Stimulated activated CD8-positive, alpha-beta memory T cell treated with anti-CD3 and anti-CD28 coated beads, Interleukin-4, amount 100 ng/mL, for 1 hour (primary cell): ENCODE data around the gene PRKG1.
"Not testable (repeated sequence)": the region's sequence is repeated elsewhere in the genome, so short reads cannot be mapped to it uniquely, and the experiment has no call there.

Source experiments
- DNase-seq, 2 donors: peaks; one replicate each; pipeline ENCODE4 v3.0.0-alpha.2; 2020; ENCODE audit warnings: low read depth in 2 of 2, low spot score in 1 of 2

PRKG1 gene

DNA sequence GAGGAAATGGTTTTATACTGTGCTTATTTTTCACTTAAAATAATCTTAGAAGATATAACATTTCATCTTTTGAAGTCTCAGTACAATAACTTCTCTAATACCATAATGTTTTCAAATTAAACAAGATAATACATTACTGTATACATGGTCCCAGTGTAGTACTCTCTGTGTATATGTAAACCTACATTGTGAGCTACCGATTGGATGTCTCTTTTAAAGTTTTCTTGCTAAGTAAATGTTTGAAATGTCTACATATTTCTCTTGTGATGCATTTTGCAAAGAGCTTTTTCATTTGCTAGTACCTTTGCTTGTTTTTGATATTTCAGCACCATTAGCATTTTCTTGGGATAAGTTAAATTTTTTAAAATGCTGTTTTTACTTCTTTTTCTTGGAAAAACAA lies 94.8 kb downstream of the PRKG1 start:
- DNase-seq, result no peak

DNA sequence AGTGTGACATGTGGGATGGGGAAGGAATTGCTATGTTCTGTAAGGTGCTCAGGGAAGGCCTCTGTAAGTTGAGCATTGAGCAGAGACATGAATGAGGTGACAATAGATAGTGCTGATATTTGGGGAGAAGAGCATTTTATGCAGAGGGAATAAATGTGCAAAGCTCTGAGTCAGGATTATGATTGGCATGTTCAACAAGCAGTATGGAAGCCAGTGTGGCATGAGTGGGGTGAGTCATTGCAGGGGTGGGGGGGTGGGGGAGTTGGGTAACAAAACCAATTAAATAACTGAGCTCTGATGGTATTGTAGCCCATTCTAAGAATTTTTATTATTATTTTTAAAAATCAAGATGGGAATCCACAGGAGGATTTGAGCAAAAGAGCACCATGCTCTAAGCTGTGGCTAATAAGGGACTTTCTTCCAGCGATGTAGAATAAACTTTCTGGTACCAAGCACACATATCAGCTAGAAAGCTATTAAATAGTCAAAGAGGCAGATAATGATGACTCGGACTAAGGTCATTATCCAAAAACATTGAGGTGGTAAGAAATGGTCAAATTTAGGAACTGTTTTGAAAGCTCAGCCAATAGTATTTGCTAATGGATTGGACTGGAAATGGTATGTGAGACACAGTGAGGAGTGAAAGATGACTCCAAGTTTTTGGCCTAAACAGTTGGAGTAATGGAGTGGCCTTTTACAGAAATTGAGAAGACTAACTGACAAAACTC lies 96.4 kb downstream of the PRKG1 start:
- no peak for DNase-seq

DNA sequence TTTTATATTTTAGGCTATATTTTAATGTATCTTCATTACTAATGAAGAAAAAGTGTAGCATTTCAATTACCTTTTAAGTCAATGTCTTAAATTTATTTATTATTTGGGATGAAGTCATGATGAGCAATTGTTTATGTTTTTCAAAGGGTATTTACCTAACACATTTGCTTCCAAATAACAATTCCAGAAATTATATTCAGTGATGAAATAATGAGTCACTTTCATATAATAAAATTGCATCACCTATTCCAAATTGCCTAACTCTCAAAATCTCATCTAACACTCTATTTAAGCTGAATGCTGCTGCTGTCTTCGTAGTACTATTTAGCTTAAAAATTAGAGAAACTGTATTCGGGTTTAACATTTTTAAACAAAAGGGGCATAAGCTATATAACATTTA lies 97.7 kb downstream of the PRKG1 start:
- no peak for DNase-seq

DNA sequence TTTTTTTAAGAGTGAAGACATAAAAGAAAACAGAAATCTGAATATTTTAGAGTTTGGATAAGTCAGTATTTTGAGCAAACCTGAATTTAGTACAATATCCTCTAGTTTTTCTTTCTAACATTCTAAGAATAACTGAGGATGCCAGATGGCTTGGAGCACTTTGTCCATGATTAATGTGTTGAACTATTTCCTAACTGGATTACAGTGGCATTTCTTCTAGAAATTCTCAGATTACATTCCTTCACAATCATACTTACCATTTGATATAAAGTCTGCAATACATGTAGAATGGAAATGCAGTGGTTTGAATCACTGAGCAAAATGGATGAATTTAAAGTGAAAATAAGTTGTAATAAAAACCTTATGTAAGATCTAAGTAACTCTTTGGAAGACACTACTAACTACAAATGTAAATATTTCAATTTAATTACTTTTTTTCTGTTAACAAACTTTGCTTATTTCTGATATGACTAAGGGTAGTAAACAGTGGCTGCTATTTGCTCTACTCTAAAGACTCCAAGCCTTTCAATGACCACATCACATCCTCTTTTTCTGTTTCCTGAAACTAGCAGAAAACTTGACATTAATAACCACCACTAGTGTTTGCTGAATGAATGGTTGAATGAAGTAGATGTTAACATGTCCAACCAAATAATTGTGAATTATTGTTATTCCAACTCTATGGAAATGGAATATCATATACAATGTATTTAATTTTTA lies 102.8 kb downstream of the PRKG1 start:
- DNase-seq, result no peak

DNA sequence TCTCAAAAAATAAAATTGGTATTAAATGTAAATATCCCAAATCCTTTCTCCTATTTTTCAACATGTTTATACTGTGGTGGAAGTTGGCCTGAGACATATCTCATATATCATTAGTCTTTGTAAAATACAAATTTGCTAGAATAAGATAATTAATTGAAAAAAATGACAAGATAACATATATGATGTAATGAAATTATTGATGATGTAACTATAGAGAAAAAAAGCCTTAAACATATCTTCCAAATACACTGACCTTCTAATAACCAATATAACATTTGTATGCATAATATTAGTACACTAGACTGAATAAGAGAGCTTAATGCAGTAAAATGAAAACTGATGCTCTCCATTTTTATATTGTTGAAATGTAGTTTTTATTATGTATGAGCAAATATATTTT lies 104.3 kb downstream of the PRKG1 start:
- no peak for DNase-seq

DNA sequence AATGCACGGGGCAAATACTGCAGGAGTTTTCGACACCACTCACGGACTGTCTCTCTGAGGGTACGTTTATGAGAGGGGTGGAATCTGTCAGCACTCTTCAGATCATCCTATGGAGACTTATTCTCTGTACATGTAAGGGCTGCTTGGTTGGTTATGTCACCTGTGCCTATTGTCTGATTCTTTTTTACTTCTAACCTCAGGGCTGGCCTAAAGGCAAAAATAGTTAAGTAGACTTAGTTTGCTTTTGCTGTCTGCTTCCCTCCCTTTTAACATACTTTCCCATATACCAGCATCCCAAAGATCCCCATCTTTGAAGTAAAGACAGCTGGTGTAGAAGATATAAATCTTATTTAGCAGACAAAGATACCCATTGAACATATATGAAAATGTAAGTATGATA lies 105.9 kb downstream of the PRKG1 start:
- no peak for DNase-seq

DNA sequence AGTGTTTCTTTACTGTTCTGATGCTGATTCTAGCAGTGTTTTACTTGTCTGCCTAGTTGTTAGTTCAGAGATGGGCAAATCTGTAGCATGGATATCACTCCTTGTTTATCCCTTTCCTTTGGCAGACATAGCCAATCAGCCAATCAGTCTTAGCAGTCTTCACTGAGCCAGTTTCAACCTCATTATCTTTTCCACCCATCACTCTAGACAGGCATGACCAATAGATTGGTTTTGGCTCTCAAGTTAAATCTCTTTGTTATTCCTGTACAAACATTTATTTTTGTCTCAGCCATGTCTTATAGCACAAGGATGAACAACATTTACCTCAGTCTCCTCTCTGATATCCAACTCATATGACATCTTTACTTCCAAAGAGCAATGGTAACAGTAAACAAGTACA lies 109.5 kb downstream of the PRKG1 start:
- no peak for DNase-seq

DNA sequence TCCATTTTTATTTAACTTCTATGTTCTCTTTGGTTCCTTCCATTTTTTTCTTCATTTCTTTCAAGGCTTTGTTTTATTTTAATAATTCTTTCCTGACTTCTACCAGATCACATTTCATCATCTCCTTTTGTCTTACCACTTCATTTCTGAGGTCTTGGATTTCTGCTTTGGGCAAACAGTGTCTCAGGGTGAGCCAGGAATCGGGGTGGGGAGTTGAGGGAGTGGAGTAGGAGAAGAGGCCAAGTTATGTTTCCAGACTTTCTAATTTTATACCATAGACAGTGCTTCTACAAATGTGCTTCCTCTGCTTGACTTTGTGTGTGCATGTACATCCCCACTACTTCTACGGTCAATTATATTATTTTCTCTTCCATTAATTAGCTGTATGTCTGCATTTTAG lies 112.1 kb downstream of the PRKG1 start:
- no peak for DNase-seq

DNA sequence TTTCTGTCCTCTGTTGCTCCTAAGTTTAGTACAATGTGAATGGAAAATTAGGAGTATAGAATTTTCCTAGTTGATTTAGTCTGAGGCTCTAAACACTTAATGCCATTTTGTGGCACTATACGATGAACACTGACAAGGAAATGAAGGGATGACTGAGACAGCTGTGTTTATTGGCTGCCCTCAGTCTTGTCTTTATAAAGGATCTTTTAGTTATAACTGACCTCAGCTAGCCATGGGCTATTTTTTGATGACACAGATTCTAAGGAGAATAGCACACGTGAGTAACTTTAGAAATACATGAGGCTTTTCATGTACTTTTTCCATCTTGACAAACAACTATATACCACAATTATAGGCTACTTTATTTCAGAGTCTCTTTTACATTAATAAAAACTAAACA lies 113.7 kb downstream of the PRKG1 start:
- DNase-seq, result no peak

DNA sequence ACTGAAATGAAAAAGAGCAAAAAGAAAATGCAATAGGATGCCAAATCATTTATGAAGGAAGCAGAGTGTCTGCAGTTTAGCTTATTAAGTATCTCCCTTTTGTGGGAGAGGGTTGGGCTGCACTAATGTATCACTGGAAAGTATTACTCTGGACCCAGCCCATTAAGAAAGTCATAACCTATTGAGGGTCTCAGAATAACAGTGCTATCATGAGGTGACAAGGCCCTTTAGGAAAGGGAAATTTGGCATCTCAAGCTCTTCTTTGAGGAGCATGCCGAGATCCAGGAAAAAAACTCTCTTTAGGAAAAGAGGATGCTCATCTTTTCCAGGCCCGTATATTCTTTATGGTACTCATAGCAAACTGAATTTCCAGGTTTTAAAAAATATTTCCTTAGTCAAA lies 114.6 kb downstream of the PRKG1 start:
- DNase-seq, result no peak

DNA sequence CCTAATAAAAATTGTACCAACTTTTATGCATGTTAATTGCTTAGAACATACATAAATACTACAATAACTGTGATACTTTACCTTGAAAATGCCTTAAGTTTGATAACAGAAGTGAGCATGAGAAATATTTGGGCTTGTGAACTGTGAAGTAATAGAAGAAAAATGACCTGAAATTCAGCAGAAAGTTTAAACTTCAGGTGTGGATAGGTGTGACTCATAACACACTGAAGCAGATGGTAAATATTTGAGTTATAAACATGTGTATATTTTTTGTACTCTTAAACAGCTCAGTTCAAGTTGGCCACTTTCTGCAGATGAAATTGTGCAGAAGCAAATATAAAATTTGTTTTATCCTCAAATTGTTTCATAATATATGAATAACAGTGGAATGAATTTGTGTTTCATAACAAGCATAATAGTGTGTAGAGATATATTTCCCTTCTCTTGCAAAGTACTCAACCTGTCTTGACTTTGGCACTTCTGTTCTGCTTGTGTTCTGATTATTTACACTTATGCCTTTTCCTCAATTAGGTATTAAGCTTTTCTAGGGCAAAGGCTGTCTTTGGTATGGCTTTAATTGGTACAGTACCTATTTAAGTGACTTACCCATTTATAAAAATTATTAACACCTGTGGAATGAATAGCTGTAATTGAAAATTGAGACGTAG lies 122.4 kb downstream of the PRKG1 start:
- DNase-seq, result no peak

DNA sequence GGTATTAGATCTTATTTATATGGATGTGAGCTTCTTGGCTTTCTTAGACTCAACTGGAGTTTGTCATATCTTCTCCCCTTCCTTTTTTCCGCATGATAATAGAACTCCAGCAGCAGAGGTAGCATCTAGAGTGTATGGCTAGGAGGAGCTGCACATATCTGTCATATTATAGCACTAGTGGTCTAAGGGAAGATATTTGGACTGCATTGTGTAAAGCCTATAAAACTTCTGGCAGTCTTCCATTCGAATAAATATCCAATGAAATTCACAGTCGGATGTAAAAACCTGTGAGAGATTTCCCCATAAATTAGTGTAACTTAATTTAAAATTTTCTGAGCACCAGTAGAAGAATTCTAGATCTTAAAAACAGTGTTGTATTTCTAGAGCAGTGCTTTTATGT lies 123.9 kb downstream of the PRKG1 start:
- no peak for DNase-seq

DNA sequence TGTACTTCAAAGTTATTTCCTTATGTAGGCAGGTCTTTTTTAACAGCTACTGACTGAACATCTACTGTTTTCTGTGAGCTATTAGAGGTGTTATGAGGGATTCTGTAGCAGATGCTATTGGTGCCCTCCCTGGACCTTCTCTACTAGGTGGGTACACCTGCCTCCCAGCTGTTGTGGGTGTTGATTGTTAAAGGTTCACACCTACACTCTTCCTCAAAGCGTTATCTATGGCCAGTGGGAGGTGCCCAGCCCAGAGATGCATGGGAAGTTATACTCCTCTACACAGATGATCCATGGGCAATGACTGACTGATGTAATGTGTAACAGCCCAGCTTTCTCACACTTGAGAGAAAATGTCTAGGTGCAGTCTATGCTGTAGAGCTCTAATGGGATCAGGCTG lies 127.7 kb downstream of the PRKG1 start:
- no peak for DNase-seq

DNA sequence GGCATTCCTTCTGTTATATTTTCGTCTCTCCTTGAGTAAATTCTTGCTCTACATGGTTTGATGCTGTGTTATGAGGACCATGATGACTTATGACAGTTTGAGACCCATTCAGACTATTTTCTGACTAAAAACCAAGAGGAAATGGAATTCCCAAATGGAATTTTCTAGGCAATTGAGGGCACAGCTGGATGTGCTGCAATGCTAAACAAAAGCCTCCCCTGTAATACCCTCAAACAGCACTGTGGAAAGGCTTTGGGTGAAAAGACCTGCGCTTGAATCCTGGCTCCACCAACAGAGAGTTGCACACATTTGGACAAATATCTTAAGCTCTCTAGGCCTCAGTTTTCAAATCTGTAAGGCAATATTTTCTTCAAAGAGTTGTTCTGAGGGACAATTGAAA lies 129.1 kb downstream of the PRKG1 start:
- no peak for DNase-seq

DNA sequence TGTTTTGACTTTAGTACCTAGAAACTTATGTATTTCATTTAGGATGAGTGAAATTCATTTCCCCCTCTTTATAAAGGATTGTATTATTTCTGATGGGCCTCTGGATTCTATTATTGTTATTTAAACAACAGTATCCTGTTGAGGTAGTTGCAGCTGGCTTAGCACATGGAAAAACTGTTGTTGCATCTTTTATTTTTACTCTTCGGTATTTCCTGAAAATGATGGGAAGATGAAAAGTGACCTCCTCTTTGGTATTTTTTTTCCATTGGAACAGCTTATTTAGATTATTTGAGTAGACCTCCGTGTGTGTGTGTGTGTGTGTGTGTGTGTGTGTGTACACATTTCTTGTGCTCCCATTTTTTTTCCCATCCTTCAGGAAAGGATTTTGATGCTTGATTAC lies 129.8 kb downstream of the PRKG1 start:
- no peak for DNase-seq

DNA sequence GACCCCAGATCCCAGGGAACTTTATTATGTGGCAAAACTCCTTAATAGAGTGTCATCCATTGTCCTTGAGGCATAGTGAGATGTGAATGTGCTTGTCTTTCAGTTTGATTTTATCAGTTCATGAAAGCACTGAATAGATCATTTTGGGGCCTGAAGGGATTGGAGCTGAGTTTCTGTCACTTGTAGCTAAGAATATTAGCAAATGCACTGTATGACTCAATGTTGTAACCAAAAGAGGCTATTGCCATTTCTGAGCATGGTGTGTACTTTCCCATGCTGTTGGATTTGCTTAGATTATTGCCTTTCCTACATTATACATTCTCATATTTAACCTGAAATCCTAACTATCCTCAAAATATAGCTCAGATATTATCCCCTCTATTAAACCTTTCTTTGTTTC lies 130.4 kb downstream of the PRKG1 start:
- no peak for DNase-seq

DNA sequence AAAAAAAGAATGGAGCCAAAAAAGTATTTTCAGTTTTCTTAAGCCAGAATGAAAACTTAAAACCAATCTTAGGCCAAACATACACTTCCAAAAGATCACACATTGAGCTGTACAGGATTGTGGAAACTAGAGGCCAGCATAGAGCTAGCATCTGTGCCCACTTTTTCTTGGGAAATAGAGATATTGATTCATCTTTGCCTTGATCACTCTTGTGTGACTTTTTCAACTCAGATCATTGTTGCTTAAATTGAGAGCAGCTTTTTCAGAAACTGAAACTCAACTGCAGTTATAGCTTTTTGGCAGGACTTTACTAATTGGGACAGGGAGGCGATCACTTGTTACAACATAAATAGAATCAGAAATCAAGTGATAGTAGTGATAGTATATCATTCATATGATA lies 132.2 kb downstream of the PRKG1 start:
- DNase-seq, result no peak

DNA sequence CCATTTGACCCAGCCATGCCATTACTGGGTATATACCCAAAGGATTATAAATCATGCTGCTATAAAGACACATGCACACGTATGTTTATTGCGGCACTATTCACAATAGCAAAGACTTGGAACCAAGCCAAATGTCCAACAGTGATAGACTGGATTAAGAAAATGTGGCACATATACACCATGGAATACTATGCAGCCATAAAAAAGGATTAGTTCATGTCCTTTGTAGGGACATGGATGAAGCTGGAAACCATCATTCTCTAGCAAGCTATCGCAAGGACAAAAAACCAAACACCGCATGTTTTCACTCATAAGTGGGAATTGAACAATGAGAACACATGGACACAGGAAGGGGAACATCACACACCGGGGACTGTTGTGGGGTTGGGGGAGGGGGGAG lies 138.7 kb downstream of the PRKG1 start:
- not testable (repeated sequence) for DNase-seq

DNA sequence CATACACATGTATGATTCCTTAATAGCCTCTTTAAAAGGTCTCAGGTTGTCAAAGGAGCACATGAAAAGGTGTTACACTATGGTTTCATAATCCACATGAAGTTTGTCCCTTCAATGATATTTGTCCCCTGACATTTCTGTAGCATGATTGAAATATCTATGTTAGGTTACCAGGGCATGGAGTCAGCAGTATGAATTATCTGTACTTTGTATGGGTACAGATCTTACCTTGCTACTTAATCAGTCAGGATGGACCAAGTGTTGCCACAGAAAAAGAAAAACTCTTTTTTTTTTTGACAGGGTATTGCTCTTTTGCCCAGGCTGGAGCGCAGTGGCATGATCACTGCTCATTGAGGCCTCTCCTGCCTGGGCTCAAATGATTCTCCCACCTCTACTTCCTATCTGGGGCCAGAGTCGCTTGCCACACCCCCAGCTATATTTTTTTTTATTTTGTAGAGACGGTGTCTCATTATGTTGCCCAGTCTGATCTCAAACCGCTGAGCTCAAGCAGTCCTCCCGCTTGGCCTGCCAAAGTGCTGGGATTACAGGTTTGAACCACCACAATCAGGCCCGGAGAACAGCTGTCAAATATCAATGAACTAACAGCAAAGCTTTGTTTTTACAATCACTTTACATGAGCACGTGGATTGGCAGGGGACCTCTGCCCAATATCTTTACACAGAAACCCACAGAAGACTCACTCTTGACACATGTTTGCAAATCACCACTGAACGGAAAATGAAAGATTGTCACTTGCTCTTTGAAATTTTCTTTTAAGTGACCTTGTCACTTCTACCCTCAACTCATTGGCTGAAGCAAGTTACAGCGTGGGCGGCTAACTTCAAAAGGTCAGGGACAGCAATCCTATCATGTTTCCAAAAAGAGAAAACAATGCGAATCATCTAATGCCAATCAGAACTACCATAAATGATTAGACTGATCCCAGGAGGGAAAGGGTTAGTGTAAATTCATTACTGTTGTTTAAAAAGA lies 140.2 kb downstream of the PRKG1 start:
- no peak for DNase-seq

DNA sequence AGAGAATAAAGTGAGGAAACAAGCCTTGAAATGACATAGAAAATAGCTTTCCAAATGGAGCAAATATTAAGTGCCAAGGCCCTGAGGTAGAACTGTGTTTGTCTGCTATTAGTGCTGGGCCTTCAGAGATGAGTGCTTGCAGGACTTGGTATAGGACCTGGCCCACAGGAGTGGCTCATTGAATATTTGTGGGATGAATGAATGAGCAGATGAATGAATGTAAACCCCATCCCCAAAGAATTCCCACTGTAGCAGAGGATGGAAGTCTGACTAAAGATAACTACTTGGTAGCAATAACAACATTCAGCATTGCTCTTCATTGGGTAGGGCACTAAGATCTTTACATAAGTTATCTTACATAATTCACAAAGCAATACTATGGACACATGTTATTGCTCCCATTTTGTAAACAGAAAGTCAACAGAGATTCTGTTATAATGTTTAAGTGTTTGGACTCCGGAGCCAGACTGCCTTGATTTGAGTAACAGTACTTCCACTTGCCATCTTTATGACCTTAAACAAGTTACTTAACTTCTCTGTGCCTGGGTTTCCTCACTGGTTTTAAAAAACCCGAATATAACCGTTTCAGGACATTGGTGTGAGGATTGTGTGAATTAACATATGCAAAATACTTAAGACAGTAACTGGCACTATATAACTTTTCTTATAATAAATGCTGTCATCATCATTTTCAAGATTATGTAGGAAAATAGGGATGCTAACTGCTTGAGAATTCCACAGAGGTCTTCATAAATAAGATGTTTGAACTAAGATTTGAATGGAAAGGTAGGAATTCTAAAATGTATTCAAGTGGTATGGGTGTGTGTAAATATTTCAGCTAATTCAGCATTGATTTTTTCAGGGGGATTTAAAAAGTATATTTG lies 141.9 kb downstream of the PRKG1 start:
- no peak for DNase-seq
